Activated CD8-positive, alpha-beta memory T cell treated with anti-CD3 and anti-CD28 coated beads for 48 hours (primary cell): ENCODE results near the gene CHAF1A.
A peak's percentile ranks its signal among the peaks of the same experiment; 100 is the strongest.

Experiments used
- DNase-seq, 3 experiments: peaks; one replicate each; pipeline ENCODE4 v3.0.0-alpha.2; 2020; ENCODE audit warnings: low read depth in 2 of 3, low spot score in 2 of 3

Gene CHAF1A

DNA sequence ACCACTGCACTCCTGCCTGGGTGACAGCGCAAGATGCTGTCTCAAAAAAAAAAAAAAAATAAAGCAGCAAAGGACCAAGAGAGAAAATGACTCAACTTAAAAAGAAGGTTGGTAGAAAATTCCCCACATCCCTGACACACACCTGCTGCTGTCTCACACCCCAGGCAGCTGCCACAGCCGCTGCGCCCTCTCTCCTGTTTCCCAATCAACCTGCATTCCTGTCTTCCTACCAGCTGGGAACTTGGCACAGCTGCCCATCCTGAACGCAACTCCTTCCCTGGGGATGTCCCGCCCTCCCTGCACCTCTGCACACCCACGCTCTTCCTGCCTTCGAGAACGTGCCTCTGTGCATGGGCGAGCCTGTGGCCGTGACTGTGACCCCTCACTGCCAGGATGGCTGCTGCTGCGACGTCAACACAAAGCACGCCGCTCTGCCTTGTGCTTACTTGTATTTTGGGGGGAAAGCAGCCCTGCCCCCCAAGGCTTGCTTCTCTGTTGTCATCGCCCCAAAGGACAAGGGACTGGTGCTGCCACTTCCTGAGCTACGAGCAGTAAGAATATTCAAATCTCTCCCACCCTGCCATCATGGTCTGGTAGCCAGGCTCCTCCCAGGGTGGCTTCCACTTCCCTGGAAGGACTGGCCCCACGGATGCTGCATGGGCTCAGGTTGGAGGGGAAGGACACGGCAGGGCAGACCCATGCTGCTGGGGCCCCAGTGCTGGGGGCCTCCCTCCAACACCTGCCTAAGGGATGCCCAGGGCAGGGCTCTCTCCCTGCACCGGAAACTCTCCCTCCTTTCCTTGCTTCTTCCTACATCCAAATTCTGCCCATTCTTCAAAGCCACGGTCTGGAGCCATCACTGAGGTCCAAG, 22.8 kb upstream of the CHAF1A start:
- DNase-seq, result no peak

DNA sequence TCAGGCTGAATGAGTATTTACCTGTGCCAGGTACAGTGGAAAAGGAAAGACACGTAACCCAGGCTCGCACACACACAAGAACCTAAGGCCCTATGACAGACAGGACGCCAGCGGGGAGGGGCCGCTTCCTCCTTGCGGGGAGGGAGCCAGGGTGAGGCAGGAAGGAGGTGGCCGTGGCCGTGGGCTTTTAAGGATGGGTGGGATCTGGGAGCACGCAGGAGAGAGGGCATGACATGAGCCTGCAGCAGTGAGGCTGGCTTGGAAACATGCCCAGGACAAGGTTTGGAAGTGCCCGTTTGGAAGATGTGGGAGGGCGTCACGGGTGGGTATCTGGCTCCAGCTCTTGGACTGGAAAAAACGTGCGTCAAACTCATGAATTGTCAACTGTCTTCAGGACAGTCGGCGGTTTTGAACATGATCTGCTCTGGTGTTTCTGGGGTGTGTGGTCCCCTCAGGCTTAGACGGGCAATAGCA, 22.1 kb upstream of the CHAF1A start:
- no peak for DNase-seq

DNA sequence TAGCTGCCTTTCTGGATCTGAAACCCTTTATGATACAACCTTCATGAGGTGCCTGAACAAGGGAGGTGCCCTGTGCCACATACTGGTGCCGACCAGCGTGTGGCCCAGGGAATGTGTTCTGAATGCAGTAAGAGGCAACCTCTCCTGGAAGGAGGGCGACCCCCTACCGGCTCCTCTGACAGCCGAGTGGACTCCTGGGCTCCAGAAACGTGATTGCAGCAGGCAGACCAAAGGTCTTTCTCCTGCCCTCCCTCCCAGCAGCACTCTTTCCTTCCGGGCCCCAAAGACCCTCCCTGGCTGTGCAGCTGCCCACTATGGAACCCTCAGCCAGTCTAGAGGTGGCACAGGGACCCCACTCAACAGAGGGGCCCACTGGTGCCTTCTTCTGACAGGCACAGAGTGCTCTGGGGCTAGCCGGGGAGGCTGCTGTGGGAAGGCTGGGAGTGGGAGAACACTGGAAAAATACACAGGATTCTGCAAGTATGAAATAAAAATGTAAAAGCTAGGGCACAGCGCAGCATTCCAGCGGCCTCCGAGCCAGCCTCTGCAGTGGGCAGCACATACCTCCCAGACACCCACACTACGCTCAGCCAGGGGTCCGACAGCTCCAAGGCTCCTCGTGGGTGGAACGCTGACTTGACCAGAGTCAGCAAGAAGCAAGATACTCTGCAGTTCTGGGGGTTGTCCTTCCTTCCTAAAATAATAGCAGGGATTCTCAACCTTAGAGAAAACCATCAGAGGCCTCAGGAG, 17.0 kb upstream of the CHAF1A start:
- no peak for DNase-seq

DNA sequence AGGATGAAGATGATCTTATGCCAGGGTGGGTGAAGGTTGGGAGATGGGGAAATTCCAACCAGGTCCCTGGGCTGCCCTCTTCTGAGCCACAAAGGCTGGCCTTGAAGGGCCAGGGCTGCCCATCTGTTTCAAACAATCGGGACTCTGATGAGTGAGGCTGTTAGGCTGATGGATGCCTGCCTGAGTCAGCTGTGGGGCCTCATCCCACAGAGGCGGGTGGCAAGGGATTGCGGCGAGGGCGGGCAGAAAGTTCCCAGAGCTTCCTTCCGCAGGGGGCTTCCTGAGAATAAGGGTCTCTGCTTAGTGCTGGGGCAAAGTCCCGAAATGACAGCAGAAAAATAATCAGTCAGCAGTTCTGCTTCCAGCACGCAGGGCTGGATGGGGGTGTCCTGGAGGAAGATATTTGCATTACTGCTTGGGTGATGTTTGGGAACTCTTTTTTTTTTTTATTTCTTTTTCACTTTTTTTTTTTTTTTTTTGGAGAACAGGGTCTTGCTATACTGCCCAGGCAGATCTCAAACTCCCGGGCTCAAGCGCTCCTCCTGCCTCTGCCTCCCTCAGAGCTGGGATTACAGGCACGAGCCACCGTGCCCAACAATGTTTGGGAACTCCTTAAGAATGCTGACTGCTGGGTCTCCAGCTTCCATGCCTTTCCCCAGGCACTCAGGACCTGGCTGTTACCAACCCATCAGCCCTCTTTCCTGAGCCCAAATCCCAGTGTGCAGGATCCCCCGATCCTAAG, 16.2 kb upstream of the CHAF1A start:
- no peak for DNase-seq

DNA sequence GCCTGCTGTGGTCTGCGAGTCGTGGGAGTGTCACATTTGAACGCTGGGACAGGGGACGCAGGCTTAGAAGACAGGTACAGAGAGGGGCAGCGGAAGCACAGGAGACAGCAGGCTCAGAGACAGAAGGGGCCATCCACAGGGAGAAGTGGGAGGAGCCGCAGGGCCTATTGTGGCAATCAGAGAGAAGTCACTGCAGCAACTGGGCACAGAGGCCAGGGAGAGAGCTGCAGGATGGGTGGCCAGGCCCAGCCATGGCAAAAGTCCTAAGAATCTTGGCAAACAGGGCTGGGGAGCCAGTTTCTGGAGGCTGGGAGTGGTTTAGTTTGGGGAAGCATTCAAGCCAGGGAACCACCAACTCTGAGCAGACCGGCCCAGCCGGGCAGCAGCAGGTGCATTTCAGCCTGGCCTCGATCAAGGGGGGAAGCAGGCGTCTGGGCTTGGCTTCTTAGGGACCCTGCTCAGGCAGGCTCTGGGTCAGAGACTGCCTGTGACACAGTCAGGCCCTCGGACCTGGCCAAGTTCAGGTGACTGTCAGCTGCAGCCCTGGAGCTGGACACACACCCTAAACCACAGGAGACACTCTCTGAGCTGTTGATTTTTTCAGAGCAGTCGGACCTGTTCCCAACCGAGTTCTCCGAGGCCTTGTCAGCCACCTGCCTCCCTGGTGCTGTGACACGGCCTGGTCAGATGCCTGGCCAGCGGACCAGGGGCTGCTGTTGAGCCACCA, 13.9 kb upstream of the CHAF1A start:
- DNase-seq, result no peak

DNA sequence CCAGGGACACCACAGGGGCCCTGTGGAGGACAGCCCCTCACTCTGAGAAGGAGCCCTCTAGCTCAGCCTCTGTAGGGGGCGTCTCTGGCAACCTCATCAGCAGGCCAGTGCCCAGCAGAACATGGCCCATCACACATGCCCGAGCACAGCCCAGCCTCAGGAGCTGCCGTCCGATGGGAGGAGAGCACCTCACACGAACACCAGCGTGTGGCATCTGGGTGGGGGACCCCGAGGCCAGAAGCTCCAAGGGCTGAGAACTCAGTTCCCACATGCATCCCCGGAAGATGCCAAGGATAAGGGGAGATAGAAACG, 13.4 kb upstream of the CHAF1A start:
- DNase-seq, result no peak

DNA sequence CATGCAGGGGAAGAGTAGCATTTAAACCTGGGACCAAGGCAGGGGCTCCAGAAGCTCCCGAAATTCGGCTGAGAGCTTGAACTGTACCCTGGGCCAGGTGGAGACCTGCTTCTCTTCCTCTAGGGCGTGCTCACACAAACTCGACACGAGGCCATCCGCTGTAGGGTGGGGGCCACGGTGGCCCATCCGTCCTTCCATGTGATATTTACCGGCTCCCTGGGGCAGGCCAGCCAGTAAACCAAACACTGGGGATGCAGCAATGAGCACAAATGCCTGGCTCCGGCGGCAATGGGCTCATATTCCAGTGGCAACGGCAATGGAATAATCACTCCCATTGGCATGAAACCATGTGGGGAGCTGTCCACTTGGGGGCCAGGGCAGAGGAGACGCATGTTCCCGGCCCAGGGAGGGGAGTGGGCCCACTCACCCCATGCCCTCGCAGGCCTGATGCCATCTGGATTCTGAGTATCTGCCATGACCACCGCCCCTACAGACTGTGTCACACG, 12.9 kb upstream of the CHAF1A start:
- DNase-seq, result no peak

DNA sequence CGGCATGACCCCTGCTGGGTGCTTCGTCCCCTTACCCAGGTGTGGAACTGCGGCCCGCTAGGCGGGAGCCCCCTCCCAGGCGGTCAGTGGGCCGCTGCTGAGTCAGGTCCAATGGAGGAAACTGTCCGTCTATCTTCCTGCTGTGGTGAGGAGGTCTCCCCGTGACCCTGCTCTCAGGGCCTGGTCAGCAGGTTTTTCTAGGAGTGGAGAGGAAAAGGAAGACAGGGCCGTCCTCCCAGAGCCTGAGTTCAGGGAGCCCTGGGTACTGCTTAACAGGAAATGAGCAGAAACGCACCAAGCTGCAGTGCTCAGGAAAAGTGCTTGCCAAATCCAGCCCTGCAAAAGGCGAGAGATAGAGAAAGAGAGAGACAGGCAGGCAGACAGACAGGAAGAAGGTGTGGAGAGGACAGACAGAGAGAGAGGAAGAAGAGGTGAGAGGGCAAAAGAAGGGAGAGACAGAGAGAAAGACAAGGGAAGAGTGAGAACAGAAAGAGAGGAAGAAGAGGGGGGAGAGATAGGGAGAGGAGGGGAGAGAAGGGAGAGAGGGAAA, 12.3 kb upstream of the CHAF1A start:
- no peak for DNase-seq

DNA sequence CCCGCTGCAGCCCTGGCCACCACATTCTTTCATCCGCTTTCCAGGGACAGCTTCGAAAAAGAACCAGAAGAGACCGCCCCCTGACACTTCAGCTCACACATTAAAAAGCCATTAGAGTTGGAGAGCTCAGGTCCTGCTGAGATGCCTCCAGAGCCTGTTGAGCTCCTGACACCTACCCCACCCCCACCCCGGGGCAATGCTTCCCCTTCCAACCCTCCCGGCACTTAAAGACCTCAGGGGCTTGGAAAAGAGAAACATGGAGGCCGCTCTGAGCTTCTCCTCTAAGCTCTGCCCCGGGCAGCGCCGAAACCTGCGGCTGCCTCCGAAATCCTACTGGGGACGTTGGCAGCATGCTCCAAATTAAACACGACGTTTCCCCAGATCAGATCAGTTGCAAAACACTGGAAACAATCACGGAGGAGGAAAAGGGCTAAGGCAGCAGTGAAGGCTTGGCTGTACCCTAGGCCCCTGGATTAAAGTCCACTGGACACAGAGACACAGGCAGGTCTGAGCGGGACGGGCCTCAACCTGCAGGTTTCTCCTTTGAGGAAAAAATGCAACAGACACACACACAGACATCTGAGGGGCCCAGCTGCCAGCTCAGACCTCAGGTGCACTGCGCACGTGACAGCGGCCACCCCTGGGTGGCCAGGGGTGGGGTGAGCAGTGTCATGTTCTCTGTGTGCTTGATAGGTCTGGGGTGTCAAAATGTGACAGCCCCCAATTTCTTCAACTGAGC, 11.7 kb upstream of the CHAF1A start:
- DNase-seq, result no peak

DNA sequence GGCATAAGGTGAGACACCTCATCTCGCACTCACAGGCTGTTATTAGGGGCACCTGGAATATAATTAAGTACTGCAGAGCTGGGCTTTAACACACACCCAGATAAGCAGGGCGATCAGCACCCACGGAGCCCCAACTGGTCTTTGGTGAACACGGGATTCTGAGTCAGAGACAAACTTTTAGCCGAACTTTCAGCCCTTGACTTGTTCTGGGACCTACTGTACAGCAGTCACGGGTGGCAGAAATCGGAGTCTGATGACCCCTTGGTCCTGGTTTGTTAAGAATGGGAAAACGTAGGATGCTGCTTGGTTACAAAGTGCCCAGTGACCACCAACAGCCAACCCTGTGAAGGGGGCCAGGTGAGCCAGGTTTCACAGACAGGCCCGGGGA, 11.1 kb upstream of the CHAF1A start:
- DNase-seq, result no peak

DNA sequence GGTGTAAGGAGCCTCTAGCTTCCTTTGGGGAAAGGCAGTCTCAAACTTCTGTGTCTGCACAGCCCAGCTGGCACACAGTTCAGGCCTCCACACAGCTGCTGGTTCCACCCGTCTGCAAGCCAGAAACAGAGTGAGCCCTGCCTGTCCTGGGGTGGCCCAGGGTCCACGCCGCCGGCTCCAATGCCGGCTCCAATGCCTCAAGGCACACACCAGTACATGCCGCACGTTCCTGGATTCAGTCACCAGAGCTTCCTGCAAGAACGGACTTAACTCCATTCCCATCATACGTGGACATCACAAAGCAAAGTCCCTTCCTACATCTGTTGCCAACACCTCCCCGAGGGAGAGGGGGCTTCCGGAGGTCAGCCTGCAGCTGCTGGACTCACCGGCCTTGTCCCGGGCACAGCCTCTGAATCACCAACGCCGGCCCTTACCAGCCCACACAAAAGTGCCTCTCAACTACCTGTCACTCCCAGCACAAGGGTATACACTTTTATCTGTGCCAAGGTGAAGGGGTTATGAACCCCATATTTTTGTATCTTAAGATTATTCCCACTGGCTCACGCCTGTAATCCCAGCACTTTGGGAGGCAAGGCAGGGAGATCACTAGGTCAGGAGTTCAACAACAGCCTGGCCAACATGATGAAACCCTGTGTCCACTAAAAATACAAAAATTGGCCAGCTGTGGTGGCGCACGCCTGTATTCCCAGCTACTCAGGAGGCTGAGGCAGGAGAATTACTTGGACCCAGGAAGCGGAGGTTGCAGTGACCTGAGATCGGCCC, 10.5 kb upstream of the CHAF1A start:
- DNase-seq, result no peak

DNA sequence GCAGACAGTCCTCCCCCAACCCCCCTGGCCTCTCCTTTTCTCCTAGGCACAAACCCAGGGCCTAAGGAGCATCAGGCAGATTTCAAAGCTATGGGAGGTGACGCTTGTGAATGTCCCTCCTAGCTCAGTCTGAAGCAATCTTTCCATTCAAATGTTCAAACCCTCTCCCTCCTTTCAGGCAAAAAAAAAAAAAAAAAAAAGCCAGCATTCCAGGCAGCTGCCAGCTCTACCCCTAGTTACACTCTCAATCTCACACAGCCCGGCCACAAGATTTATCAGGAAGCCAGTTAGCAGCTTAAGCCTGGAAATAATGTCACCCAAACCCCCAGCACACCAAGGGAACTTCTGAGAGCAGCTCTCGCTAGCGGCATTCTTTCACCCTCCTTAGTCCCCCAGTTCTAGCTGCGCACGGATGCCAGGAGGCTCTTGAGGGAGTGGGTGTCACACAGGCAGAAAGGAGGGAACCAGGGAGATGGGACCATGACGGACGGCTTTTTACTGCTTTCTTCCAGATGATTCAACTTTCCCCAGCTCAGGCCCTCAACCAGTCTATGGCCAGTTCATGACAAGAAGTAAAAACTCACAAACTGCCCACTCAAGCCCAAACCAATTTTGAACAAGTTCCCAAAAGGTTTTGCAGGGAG, 8.4 kb upstream of the CHAF1A start:
- DNase-seq, result no peak

DNA sequence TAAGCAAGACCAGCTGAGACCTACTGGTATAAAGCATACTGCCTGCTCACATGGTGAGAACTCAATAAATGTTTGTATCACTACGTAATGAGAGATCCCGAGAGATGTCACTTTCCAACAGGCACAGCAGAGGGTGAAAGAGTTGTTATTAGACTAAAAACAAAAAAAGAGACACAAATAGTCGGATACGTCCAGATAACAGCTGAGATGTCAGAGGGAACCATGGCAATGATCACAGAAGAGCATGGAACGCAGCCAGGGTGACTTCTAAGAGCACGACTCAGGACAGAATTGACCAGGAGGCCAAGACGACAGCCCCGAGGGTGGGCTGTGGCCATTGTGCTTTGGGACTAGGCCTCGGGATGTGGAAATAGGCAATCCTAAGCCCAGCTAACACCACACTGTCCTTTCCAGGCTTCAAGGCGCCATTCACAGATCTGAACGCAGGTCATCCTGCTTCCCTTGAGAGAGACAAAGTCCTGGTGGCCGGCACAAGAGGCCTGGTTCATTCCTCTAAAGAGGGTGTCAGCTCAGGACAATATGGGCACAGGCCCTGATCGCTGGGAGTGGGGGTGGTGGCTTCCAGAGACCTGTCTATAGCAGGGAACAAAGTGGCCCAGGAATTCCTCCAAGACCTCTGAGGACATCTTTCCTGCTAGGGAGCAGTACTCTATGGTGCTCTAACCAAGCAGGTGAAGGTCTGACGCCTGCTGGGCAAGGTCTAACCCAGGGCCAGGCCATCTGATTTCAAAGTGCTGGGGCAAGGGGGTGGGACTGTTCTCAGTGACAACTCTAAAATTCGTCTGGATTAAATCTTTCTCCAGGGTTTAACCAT, 5.3 kb upstream of the CHAF1A start:
- no peak for DNase-seq

DNA sequence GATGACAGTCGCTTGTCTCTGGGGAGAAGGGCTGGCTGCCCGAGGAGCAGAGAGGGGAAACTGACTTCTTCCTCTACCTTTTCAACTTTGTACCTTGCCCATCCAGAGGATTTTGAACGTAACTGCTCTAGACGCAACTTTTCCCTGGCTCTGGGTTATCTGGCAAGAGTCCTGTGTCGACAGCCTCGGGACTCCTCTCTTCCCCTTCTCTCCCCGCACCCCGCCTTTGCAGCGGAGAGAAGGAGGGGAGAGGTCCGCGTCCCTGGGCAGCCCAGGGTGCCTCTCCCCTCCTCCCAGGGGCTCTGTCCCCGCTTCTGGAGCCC, 2.7 kb upstream of the CHAF1A start:
- no peak for DNase-seq

DNA sequence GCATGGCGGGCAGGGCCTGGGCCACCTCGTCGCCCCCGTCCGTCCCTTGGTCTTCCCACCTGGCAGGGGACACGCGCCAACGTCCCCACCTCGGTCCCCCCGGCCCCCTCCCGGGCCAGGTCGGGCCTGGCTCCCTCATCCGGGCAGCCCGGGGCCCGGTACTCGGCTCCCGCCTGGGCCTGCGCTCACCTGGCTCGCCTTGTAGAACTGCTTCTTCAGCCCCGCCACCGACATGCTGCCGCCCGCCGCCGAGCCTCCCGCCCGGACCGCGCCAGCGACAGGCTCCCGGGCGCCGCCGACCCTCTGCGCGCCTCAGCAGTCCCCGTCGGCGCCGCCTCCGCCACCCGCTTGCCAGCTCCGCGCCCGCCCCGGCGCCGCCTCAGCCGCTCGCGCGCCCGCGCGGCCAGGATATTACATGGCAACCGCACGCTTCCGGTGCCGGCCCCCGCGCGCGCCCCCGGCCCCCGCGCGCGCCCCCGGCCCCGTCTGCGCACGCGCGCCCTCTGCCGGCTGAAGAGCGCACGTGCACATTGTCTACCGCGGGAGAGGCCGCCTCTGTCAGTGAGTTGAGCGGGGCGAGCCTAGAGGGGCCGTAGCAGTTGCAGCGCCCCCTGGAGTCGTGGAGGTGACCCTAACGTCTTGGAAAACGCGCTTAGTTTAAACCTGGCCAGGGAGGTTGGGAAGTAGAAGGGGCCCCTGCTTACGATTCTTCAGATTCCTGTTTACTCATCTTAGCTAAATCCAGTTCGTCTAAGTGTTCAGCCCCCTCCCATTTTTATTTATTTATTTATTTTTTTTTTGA, 2.1 kb upstream of the CHAF1A start, which contains the start of gene SH3GL1:
SH3GL1 (minus strand) TSS at position 413 of the 802 bp plus-strand sequence; CDS start at position 234, 179 bp downstream.
- peak; percentile 85 to 92 (median 91) for DNase-seq

DNA sequence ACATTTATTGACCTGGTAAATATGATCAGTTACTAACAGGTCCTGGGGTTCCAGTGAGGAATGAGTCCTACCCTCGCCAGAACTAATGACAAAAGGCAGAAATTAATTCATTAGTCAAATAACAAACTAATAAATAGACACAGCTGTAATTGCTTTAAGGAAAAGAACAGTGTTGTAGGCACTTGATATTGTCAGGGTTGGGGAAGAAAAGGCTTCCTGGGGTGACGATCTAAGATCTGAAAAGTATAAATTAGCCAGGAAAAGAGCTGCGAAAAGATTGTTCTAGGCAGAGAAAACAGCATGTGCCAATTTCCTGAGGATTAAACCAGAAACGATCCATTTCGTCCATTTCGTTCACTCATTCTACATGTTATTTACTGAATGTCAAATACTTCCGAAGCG, 670 bp upstream of the CHAF1A start:
- DNase-seq, result no peak
